Gastrocnemius medialis (tissue), 4 donors: ENCODE data around the gene XRN2. TPM values are rescaled to one million over a fixed set of nuclear protein-coding genes. Genes with fewer than 3 reads are reported as not detected.

Source experiments
- ATAC-seq, 2 donors: fragments of 150-250 bp; one replicate each; pipeline ENCODE4 v1.9.1; 2016
- DNase-seq, 2 donors: peaks; one replicate each; pipeline ENCODE4 v3.0.0-alpha.2; 2019
- H3K27ac ChIP-seq, 4 donors: fragments of 200-600 bp; sonication (generic); 1 replicate in 1 of 4; 2 replicates in 3 of 4; pipeline ENCODE4 v1.5.1; 2016 to 2018; ENCODE audit warnings: mild to moderate bottlenecking in 2 of 4, moderate library complexity in 1 of 4
- H3K27me3 ChIP-seq, 3 donors: fragments of 200-600 bp; sonication (generic) in 2 of 3; 1 replicate in 1 of 3; 2 replicates in 2 of 3; pipeline versions ENCODE4 v1.5.1 to v1.6.0; 2016 to 2019; ENCODE audit warnings: mild to moderate bottlenecking in 1 of 3, moderate library complexity in 1 of 3
- H3K36me3 ChIP-seq, 2 donors: fragments of 200-600 bp; sonication (generic) in 1 of 2; one replicate each; pipeline ENCODE4 v1.5.1; 2017 to 2018
- H3K4me1 ChIP-seq, 2 donors: fragments of 200-600 bp; sonication (generic) in 1 of 2; one replicate each; pipeline ENCODE4 v1.5.1; 2016 to 2017; ENCODE audit warnings: mild to moderate bottlenecking in 2 of 2
- H3K4me3 ChIP-seq, 4 donors: fragments of 200-600 bp; sonication (generic) in 3 of 4; 1 replicate in 1 of 4; 2 replicates in 3 of 4; pipeline ENCODE4 v1.5.1; 2016 to 2019; ENCODE audit warnings: mild to moderate bottlenecking in 2 of 4
- H3K9me3 ChIP-seq, 3 donors: fragments of 200-600 bp; sonication (generic) in 2 of 3; 1 replicate in 1 of 3; 2 replicates in 2 of 3; pipeline ENCODE4 v1.5.1; 2016 to 2019
- POLR2A ChIP-seq, 2 donors: fragments of 450-650 bp; IDR thresholded peaks; one replicate each; pipeline ENCODE4 v1.6.1; 2017; ENCODE audit warnings: antibody characterized with exemption in 2 of 2, mild to moderate bottlenecking in 2 of 2, moderate library complexity in 2 of 2
- in situ Hi-C, 4 donors: fragments of 200-750 bp; cut with MboI; loops; one replicate each; pipeline versions ENCODE4 v1.15.0 to v1.8.0; 2017; ENCODE audit warnings: low sequenced_read_pairs in 4 of 4
- intact Hi-C: fragments of 100-400 bp; cut with DNase I; formaldehyde crosslinking; loops from one replicate; pipeline ENCODE4 v1.15.1; 2023; ENCODE audit warnings: low total_unique reads
- total RNA-seq, 4 donors: library from RNA; depleted of rRNA; stranded (reverse); fragments of >200 nt; gene quantifications; one replicate each; pipeline versions ENCODE4 v1.1.0 to v1.2.3, GENCODE V29; 2016
- TF ChIP-seq, protein P1 (sequence below), 5 experiments: fragments of 450-650 bp in 3 of 5; fragments of 200-600 bp in 2 of 5; sonication (generic) in 2 of 5; IDR thresholded peaks in 4 of 5; conservative IDR thresholded peaks in 1 of 5; 1 replicate in 4 of 5; 2 replicates in 1 of 5; pipeline ENCODE4 v1.5.1; 2016 to 2019; ENCODE audit warnings: antibody characterized with exemption in 5 of 5, mild to moderate bottlenecking in 3 of 5, moderate library complexity in 3 of 5

XRN2 gene
- total RNA-seq, 4 donors from 2014 or later: 42.0 to 68.4 (median 52.3) TPM

- intact Hi-C loops (no loop called here), in situ Hi-C loops (no loop called here)
- no peak for TF ChIP-seq POLR2A (IDR thresholded peaks at IDR 0.05)
- TF ChIP-seq, protein P1, sequence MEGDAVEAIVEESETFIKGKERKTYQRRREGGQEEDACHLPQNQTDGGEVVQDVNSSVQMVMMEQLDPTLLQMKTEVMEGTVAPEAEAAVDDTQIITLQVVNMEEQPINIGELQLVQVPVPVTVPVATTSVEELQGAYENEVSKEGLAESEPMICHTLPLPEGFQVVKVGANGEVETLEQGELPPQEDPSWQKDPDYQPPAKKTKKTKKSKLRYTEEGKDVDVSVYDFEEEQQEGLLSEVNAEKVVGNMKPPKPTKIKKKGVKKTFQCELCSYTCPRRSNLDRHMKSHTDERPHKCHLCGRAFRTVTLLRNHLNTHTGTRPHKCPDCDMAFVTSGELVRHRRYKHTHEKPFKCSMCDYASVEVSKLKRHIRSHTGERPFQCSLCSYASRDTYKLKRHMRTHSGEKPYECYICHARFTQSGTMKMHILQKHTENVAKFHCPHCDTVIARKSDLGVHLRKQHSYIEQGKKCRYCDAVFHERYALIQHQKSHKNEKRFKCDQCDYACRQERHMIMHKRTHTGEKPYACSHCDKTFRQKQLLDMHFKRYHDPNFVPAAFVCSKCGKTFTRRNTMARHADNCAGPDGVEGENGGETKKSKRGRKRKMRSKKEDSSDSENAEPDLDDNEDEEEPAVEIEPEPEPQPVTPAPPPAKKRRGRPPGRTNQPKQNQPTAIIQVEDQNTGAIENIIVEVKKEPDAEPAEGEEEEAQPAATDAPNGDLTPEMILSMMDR (IDR thresholded peaks at IDR 0.05 in 4 of 5, conservative IDR thresholded peaks at IDR 0.05 in 1 of 5): no peak
- Histone ChIP-seq H3K4me3 (no peak overlapping the region), H3K4me1 (no peaks in the 10 kb centered on the region), H3K27me3 (no peaks in the 10 kb centered on the region), H3K27ac (no peak overlapping the region), H3K9me3 (no peaks in the 10 kb centered on the region), H3K36me3 (no peaks in the 10 kb centered on the region)
- DNase-seq: no peak
- no peak for ATAC-seq
Observed at GRCh38 chr20:21436205-21436604, 133.1 kb downstream of the XRN2 start.

GRCh38 chr20:21437248-21437647 is 134.1 kb downstream of the XRN2 start:
- DNase-seq: no peak
- H3K9me3 ChIP-seq: no peaks in the 10 kb centered on the region
- H3K4me3 ChIP-seq: no peak overlapping the region
- in situ Hi-C loops (no loop called here), intact Hi-C loops (no loop called here)
- no peak for ATAC-seq
- no peaks in the 10 kb centered on the region for H3K4me1 ChIP-seq
- no peaks in the 10 kb centered on the region for H3K36me3 ChIP-seq
- no peaks in the 10 kb centered on the region for H3K27me3 ChIP-seq
- H3K27ac ChIP-seq: no peak overlapping the region
- TF ChIP-seq, protein P1 (IDR thresholded peaks at IDR 0.05 in 4 of 5, conservative IDR thresholded peaks at IDR 0.05 in 1 of 5): no peak
- TF ChIP-seq POLR2A (IDR thresholded peaks at IDR 0.05): no peak

DNA sequence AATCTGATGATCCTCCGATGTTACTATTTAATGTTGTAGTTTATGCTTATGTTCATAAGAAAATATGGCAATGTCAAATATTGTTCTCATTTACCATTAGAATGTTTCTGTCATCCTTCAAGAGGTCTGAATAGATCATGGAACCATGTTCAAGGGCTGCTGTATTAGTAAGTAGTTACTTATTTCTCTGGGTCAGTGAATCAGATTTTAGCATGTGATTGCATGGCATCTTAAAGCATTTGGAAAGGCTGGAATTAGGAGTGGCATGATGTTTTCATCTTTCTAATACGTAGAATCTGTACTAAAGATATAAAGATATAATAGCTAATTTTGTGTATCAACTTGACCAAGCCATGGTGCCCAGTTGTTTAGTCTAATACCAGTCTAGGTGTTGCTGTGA is 134.7 kb downstream of the XRN2 start:
- no peaks in the 10 kb centered on the region for H3K36me3 ChIP-seq
- DNase-seq (no peak), ATAC-seq (no peak)
- no peak overlapping the region for H3K27ac ChIP-seq
- no peaks in the 10 kb centered on the region for H3K9me3 ChIP-seq
- intact Hi-C loops (no loop called here), in situ Hi-C loops (no loop called here)
- TF ChIP-seq POLR2A (IDR thresholded peaks at IDR 0.05): no peak
- TF ChIP-seq, protein P1 (IDR thresholded peaks at IDR 0.05 in 4 of 5, conservative IDR thresholded peaks at IDR 0.05 in 1 of 5): no peak
- no peak overlapping the region for H3K4me3 ChIP-seq
- H3K4me1 ChIP-seq: no peaks in the 10 kb centered on the region
- H3K27me3 ChIP-seq: no peaks in the 10 kb centered on the region

Other genes starting within 250 kb of the XRN2 start
- not detected for gene LINC00237, start 197.0 kb upstream of the XRN2 start, total RNA-seq
- 10 to 100 TPM; 21.1 to 66.6 (median 34.6) TPM for gene KIZ, start 177.2 kb upstream of the XRN2 start, total RNA-seq
- gene NKX2-4, start 94.2 kb downstream of the XRN2 start, total RNA-seq: not detected
- gene NKX2-2, start 210.7 kb downstream of the XRN2 start, total RNA-seq: not detected